GM12801 (cell line): ENCODE measurements around the gene HDAC4.

ENCODE experiments used
- TF ChIP-seq, protein P1 (sequence below): IDR thresholded peaks from one replicate; pipeline ENCODE4 v1.5.1; 2011; ENCODE audit warnings: control low read depth; ENCODE audit not compliant: insufficient read length; ENCODE audit errors: extremely low read depth

Gene HDAC4

DNA sequence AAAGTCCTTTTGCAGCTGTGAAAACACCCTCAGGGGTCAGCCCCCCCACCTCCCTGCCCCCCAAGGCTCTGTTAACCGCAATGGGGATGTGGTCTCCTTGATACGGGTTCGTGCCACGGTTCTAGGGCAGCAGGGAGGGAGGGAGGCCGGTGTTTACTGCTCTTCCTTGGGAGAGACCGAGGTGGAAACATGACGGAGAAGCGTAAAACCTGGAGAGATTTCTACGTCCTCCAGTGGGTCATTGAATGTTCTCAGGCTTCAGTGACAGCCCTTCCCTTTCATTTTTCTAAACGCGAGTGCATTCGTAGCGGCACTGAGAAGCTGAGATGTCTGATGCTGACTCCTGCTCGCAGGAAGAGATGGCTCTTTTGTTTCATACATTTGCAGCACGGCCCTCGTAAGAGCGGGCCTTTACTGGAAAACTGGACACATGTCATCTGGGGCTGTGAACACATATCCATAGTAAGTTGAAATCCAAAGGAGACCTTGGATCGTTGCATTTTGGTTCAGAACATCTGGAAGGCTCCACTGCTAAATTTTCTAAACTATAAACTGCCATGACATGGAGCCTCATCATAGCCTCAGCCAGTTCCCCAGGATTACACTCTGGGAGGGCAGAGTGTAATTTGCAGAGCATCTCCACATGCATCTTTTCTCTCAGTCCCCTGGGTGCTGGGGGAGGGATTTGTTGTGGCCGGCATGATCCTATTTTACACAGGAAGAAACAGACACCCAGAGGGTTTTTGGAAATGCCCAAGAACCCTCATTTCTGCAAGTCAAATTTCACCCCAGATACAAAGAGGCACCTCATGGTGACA is 40.6 kb upstream of the HDAC4 start:
- TF ChIP-seq, protein P1, sequence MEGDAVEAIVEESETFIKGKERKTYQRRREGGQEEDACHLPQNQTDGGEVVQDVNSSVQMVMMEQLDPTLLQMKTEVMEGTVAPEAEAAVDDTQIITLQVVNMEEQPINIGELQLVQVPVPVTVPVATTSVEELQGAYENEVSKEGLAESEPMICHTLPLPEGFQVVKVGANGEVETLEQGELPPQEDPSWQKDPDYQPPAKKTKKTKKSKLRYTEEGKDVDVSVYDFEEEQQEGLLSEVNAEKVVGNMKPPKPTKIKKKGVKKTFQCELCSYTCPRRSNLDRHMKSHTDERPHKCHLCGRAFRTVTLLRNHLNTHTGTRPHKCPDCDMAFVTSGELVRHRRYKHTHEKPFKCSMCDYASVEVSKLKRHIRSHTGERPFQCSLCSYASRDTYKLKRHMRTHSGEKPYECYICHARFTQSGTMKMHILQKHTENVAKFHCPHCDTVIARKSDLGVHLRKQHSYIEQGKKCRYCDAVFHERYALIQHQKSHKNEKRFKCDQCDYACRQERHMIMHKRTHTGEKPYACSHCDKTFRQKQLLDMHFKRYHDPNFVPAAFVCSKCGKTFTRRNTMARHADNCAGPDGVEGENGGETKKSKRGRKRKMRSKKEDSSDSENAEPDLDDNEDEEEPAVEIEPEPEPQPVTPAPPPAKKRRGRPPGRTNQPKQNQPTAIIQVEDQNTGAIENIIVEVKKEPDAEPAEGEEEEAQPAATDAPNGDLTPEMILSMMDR: no peak

DNA sequence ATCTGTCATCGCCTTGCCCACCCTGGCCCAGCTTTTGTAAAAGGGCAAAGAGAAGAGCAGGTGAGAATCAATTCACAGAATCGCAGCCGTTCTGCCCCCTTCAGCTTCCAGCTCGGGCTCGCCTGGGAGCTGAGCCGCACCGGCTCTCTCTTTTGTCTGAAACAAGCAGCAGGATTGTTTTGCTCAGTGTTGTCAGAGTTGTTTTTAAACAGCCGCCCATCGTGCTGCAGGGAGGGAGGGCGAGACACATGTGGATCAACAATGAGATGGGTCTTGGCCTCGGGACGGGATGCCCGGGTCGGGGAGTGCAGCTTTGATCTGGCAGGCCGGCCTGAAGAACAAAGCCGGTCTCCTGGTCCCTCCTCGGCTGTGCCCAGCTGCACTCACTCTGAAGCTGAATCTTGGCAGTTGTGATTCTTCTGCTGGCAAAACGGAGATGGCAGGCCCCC is 39.7 kb upstream of the HDAC4 start:
- TF ChIP-seq, protein P1: no peak

DNA sequence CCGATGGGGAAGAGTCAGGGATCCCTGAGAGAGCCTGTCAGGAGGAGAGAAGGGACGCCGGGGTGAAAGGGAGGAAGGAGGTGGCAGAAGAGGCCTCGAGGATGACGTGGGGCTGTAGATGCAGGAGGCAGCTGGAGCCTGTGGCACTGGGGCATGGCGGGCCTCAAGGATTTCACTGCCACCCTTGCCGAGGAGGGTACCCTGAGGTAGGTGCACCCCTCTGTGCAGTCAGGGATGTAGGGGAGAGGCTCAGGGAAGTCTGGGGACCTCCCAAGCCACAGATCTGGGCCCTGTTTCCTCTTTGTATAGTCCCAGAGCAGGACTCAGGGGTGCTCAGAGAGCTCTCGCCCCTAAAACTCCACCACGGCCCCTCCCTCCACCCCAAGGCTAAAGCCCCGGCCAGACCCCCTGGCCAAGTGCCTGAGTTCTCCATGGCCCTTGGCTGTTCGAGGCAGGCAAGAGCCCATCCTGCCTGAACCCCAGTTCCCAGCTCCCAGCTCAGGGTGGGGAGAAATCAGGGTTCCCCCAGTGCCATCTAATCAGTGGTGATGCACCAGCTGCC is 39.0 kb upstream of the HDAC4 start:
- TF ChIP-seq, protein P1: no peak

DNA sequence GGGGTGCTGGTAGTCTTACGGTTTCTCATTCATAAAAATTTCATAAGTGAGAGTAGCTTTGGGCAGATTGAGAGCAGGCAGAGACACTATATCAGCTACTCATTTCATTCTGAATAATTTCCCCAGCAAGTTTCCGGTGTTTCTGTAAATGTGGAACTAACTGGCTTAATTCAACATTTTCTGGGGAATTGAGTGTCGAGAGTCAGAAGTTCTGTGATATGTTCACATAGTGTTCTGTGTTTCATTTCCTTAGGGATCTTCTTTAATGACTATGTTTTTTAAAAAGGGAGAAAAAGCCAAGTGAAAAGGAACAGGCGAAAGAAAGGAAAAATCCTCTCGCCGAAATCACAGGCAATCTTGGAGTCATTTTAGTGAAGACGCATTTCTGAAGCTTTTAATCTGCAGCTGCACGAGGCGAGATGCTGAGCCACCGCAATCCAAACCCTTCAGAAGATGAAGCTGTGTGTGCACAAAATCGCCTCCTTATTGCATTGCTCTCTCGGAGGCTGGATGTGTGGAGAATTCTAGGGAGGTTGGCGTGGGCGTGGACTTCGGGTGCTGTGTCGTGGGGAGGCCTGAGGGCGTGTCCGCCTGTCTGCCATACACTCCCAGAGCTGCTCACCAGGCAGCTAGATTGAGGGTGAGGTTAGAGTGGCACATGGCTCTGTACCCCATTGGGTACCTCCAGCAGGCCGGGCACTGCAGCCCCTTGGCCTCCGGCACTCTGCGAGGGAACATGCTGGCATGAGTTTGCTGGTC is 38.4 kb upstream of the HDAC4 start:
- TF ChIP-seq, protein P1: no peak

DNA sequence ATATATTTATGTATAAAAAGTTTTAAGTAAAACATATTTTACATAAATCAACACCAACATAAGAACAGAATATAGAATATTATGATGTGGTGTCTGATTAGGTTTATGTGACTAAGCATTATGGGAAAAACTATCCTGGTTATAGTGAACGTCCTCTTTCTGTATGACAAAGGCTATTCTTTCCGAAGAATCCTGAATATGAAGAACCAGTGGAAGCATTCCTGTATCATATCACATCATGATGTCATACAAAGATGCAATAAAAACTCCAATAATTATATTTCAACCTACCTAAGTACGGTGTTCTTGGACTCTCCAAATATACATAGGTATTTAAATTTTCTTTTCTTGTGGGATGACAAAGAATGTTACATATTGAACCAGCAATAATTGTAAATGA is 37.5 kb upstream of the HDAC4 start:
- TF ChIP-seq, protein P1: no peak

DNA sequence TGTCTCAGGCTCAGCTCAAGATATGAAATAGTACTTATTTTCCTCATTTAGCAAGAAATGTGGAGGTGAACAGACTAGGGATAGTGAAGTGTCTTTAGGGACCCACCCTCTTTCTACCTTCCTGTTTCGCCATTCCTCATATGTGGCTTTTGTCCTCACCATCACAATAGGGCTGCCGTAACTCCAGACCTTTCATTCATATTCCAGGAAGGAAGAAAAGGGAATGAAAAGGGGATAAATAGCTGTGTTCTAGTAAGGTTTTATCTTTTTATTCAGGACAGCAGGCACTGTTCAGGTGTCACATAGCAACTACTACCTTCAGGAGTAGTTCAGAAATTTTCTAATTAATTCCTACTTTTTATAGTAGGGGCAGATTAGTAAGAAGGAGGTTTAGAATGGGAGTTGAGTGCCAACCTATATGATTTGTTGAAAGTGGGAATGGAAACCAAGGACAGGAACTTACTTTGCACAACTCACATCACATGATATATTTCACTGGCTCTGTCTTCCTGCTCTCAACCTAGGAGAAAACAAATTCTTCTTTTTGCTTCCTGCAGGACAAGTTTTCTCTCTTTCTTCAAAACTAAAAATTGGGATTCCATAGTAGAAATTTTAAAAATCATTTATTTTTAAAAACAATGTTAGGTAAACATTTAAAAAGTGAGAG is 36.0 kb upstream of the HDAC4 start:
- TF ChIP-seq, protein P1: no peak

DNA sequence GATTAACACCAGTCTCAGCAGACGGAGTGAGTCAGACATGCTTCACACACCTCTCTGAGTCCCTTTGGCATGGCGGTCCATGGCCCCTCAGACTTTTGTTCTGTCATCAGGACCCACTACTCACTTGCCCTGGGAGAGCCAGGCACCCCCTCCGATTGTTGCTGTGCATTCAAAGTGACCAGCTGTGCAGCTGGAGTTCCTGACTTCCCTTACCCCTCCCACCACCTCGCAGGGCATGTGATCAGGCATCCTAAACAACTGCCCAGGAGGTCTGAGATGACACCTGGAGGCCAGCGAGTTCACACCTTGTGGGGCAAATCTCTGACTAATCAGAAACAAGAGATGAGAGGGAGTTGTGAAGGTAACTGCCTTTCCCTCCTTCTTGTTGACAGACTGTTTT is 35.3 kb upstream of the HDAC4 start:
- TF ChIP-seq, protein P1: no peak
